Measurements from ENCODE around the gene CEACAM19.
"Not testable (repeated sequence)": the region's sequence is repeated elsewhere in the genome, so short reads cannot be mapped to it uniquely, and the experiment has no call there.

Gene CEACAM19

GRCh38 chr19:44671400-44671799 lies at the start of gene CEACAM19:
TSS of gene CEACAM19 (plus strand) at chr19:44671482. CDS start at chr19:44671932, 450 bp downstream.
- no peak for DNase-seq (ENCODE audit: low read depth in 3 of 3, low spot score in 1 of 3)

- no peak for DNase-seq (ENCODE audit: low read depth in 3 of 3, low spot score in 1 of 3)
These were observed 48.2 kb upstream of the CEACAM19 start for GRCh38 chr19:44623080-44623479.

GRCh38 chr19:44623626-44624025 lies 47.7 kb upstream of the CEACAM19 start:
- no peak for DNase-seq (ENCODE audit: low read depth in 3 of 3, low spot score in 1 of 3)

- no peak for DNase-seq (ENCODE audit: low read depth in 3 of 3, low spot score in 1 of 3)
These were observed 46.4 kb upstream of the CEACAM19 start for GRCh38 chr19:44624840-44625354.

GRCh38 chr19:44625637-44626036 lies 45.6 kb upstream of the CEACAM19 start:
- not testable (repeated sequence) for DNase-seq (ENCODE audit: low read depth in 3 of 3, low spot score in 1 of 3)

- DNase-seq (ENCODE audit: low read depth in 3 of 3, low spot score in 1 of 3), result no peak
These were observed 45.1 kb upstream of the CEACAM19 start for GRCh38 chr19:44626048-44626624.

- no peak for DNase-seq (ENCODE audit: low read depth in 3 of 3, low spot score in 1 of 3)
These were observed 43.7 kb upstream of the CEACAM19 start for GRCh38 chr19:44627631-44628030.

- no peak for DNase-seq (ENCODE audit: low read depth in 3 of 3, low spot score in 1 of 3)
These were observed 42.5 kb upstream of the CEACAM19 start for GRCh38 chr19:44628793-44629192.

GRCh38 chr19:44631611-44632010 lies 39.7 kb upstream of the CEACAM19 start:
- DNase-seq (ENCODE audit: low read depth in 3 of 3, low spot score in 1 of 3), result not testable (repeated sequence)

GRCh38 chr19:44634058-44634457 lies 37.2 kb upstream of the CEACAM19 start:
- DNase-seq (ENCODE audit: low read depth in 3 of 3, low spot score in 1 of 3), result not testable (repeated sequence)

- DNase-seq (ENCODE audit: low read depth in 3 of 3, low spot score in 1 of 3), result no peak
These were observed 36.5 kb upstream of the CEACAM19 start for GRCh38 chr19:44634785-44635184.

GRCh38 chr19:44635581-44636438 lies 35.5 kb upstream of the CEACAM19 start:
- DNase-seq (ENCODE audit: low read depth in 3 of 3, low spot score in 1 of 3), result no peak

- no peak for DNase-seq (ENCODE audit: low read depth in 3 of 3, low spot score in 1 of 3)
These were observed 34.6 kb upstream of the CEACAM19 start for GRCh38 chr19:44636439-44637389.

GRCh38 chr19:44637390-44637764 lies 33.9 kb upstream of the CEACAM19 start:
- DNase-seq (ENCODE audit: low read depth in 3 of 3, low spot score in 1 of 3), result no peak

GRCh38 chr19:44640518-44640917 lies 30.8 kb upstream of the CEACAM19 start:
- no peak for DNase-seq (ENCODE audit: low read depth in 3 of 3, low spot score in 1 of 3)

GRCh38 chr19:44641501-44642265 lies 29.6 kb upstream of the CEACAM19 start:
- no peak for DNase-seq (ENCODE audit: low read depth in 3 of 3, low spot score in 1 of 3)

GRCh38 chr19:44642377-44642776 lies 28.9 kb upstream of the CEACAM19 start:
- DNase-seq (ENCODE audit: low read depth in 3 of 3, low spot score in 1 of 3), result no peak

GRCh38 chr19:44643605-44644401 lies 27.5 kb upstream of the CEACAM19 start, which contains the start of gene PVR:
TSS of gene PVR (plus strand) at chr19:44643910. CDS start at chr19:44644097, 187 bp downstream.
- DNase-seq (ENCODE audit: low read depth in 3 of 3, low spot score in 1 of 3), result peak in 1 of 3 donors; percentile 25

GRCh38 chr19:44644402-44645016 lies 26.8 kb upstream of the CEACAM19 start:
- no peak for DNase-seq (ENCODE audit: low read depth in 3 of 3, low spot score in 1 of 3)
